CD8-positive, alpha-beta memory T cell (primary cell): Measurements from ENCODE around the gene RPL19. TPM values are rescaled to one million over a fixed set of nuclear protein-coding genes. Genes with fewer than 3 reads are reported as not detected.
"Not testable (repeated sequence)": the region's sequence is repeated elsewhere in the genome, so short reads cannot be mapped to it uniquely, and the experiment has no call there.

Experiments
- CTCF ChIA-PET: fragments of 350-600 bp; sonication (Branson Sonifier 250); formaldehyde crosslinking; loops from one replicate; lab custom pipeline; 2021; ENCODE audit warnings: antibody characterized with exemption; lab: Charles Lee
- POLR2A ChIA-PET: fragments of 350-600 bp; sonication (Branson Sonifier 250); formaldehyde crosslinking; loops from one replicate; lab custom pipeline; 2021; ENCODE audit warnings: antibody characterized with exemption; lab: Charles Lee
- DNase-seq, 5 donors: peaks; one replicate each; pipeline versions ENCODE4 v3.0.0 to v3.0.0-alpha.2; 2020 to 2022; ENCODE audit warnings: mixed read lengths in 1 of 5
- H3K27ac ChIP-seq: one replicate; pipeline ENCODE4 v1.7.0; 2013; ENCODE audit warnings: low read depth, mild to moderate bottlenecking, low read length, moderate library complexity
- H3K27me3 ChIP-seq: 2 replicates; pipeline ENCODE4 v1.7.0; 2013; ENCODE audit warnings: low read length, mild to moderate bottlenecking; ENCODE audit not compliant: insufficient read depth, poor library complexity, severe bottlenecking
- H3K36me3 ChIP-seq: 2 replicates; pipeline ENCODE4 v1.7.0; 2013; ENCODE audit warnings: mild to moderate bottlenecking, low read length, moderate library complexity; ENCODE audit not compliant: insufficient read depth
- H3K4me1 ChIP-seq: 2 replicates; pipeline ENCODE4 v1.7.0; 2013; ENCODE audit warnings: mild to moderate bottlenecking, low read length, moderate library complexity; ENCODE audit not compliant: insufficient read depth
- H3K4me3 ChIP-seq: 2 replicates; pipeline ENCODE4 v1.7.0; 2013; ENCODE audit warnings: mild to moderate bottlenecking, low read length
- H3K9me3 ChIP-seq: 2 replicates; pipeline ENCODE4 v1.7.0; 2013; ENCODE audit warnings: mild to moderate bottlenecking, low read length
- H3K27ac Mint-ChIP-seq, 8 donors: one replicate each; pipeline ENCODE4 v1.8.0; 2020 to 2021; ENCODE audit warnings: mixed read lengths in 8 of 8, mild to moderate bottlenecking in 6 of 8, inconsistent platforms in 3 of 8, moderate library complexity in 3 of 8
- H3K27me3 Mint-ChIP-seq, 2 donors: one replicate each; pipeline ENCODE4 v1.8.0; 2020 to 2021; ENCODE audit warnings: mixed read lengths in 2 of 2, mild to moderate bottlenecking in 1 of 2, moderate library complexity in 1 of 2
- H3K36me3 Mint-ChIP-seq, 3 donors: one replicate each; pipeline ENCODE4 v1.8.0; 2020 to 2021; ENCODE audit warnings: mixed read lengths in 3 of 3, inconsistent platforms in 1 of 3, mild to moderate bottlenecking in 1 of 3
- H3K4me1 Mint-ChIP-seq, 3 donors: one replicate each; pipeline ENCODE4 v1.8.0; 2020 to 2021; ENCODE audit warnings: mixed read lengths in 3 of 3, inconsistent platforms in 1 of 3, mild to moderate bottlenecking in 1 of 3
- H3K4me3 Mint-ChIP-seq, 7 donors: one replicate each; pipeline ENCODE4 v1.8.0; 2020 to 2021; ENCODE audit warnings: mixed read lengths in 7 of 7, mild to moderate bottlenecking in 6 of 7, moderate library complexity in 4 of 7, inconsistent platforms in 2 of 7
- H3K9me3 Mint-ChIP-seq, 5 donors: one replicate each; pipeline ENCODE4 v1.8.0; 2020 to 2022; ENCODE audit warnings: mixed read lengths in 5 of 5, mild to moderate bottlenecking in 3 of 5, moderate library complexity in 2 of 5, inconsistent platforms in 1 of 5
- polyA plus RNA-seq: library from polyadenylated mRNA; unstranded; fragments of 300-500 nt; fragmentation: Illumina TruSeq; gene quantifications from one replicate; pipeline ENCODE4 v1.2.3, GENCODE V29; 2021
- total RNA-seq, 2 experiments: library from RNA; stranded (reverse); gene quantifications; one replicate each; pipeline ENCODE4 v1.2.3, GENCODE V29; 2021

Gene RPL19
- total and polyA plus RNA-seq, 3 experiments from 2014 or later: 2,939 to 3,093 (median 3,043) TPM

GRCh38 chr17:39166437-39167335 lies 33.4 kb upstream of the RPL19 start:
- DNase-seq: no peak
- H3K4me3 ChIP-seq: no peak overlapping the region
- H3K4me1 ChIP-seq: peaks cover 16% of the 10 kb centered on the region
- H3K9me3 ChIP-seq: no peaks in the 10 kb centered on the region
- POLR2A ChIA-PET: interaction anchor here (0.6 to 2.7 kb wide), 4 partner anchors 10 to 29 kb away, joined by 3 to 12 read pairs (median 3); no protein-coding TSS in a partner anchor
- Mint-ChIP-seq H3K4me1 (peaks cover 31 to 41% (median 32%) of the 10 kb centered on the region in 3 donors), H3K4me3 (peak overlapping the region; percentile 2 to 94 (median 57)), H3K27me3 (peaks cover 0 to 3% of the 10 kb centered on the region in 2 donors), H3K9me3 (no peaks in the 10 kb centered on the region), H3K27ac (peak overlapping the region in 3 of 8 donors; percentile 0 to 66 (median 14)), H3K36me3 (peaks cover 0 to 5% (median 0%) of the 10 kb centered on the region in 3 donors)
- no peaks in the 10 kb centered on the region for H3K36me3 ChIP-seq
- H3K27ac ChIP-seq: no peak overlapping the region
- no peaks in the 10 kb centered on the region for H3K27me3 ChIP-seq
- CTCF ChIA-PET: interaction anchor here (0.7 to 8.5 kb wide), 7 partner anchors 8 to 183 kb away, joined by 3 to 121 read pairs (median 4); partner anchors contain the start of gene PLXDC1

DNA sequence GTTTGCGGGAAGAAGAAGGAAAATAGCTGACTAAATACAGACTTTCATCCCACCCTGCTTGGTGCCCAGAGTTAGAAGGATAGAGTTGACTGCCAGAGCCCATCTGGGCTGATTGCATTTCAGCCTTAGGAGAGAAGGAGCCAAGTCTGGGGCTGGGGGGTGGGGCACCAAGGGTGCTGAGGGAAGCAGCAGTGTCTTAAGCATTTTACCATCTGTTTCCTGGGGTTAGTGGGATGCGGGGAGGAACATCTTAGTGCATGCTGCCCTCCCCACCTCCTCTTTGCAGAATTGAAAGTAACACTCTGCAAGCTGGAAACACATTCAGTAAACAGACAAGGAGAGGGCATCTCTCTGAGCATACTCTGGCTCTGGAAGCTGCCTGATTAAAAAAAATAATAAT lies 32.6 kb upstream of the RPL19 start:
- Mint-ChIP-seq H3K27me3 (peaks cover 1 to 3% of the 10 kb centered on the region in 2 donors), H3K4me1 (peaks cover 31 to 47% (median 38%) of the 10 kb centered on the region in 3 donors), H3K36me3 (peaks cover 0 to 5% (median 0%) of the 10 kb centered on the region in 3 donors), H3K27ac (peak overlapping the region in 3 of 8 donors; percentile 0 to 66 (median 14)), H3K4me3 (peak overlapping the region in 6 of 7 donors; percentile 5 to 78 (median 44)), H3K9me3 (no peaks in the 10 kb centered on the region)
- POLR2A ChIA-PET: interaction anchor here (0.6 to 2.7 kb wide), 4 partner anchors 11 to 168 kb away, joined by 3 to 12 read pairs (median 4); no protein-coding TSS in a partner anchor
- no peaks in the 10 kb centered on the region for H3K9me3 ChIP-seq
- no peak overlapping the region for H3K27ac ChIP-seq
- H3K4me3 ChIP-seq: no peak overlapping the region
- DNase-seq: peak in 1 of 5 donors; percentile 23
- H3K4me1 ChIP-seq: peaks cover 16% of the 10 kb centered on the region
- H3K27me3 ChIP-seq: no peaks in the 10 kb centered on the region
- no peaks in the 10 kb centered on the region for H3K36me3 ChIP-seq
- CTCF ChIA-PET: interaction anchor here (1.4 to 8.5 kb wide), 4 partner anchors 7 to 184 kb away, joined by 3 to 121 read pairs (median 64); partner anchors contain the start of gene PLXDC1

DNA sequence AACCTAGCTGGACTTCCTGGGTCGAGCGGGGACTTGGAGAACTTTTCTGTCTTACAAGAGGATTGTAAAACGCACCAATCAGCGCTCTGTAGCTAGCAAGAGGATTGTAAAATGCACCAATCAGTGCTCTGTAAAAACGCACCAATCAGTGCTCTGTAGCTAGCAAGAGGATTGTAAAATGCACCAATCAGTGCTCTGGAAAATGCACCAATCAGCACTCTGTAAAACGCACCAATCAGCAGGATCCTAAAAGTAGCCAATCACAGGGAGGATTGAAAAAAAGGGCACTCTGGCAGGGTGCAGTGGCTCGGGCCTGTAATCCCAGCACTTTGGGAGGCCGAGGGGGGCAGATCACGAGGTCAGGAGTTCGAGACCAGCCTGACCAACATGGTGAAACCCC lies 31.6 kb upstream of the RPL19 start:
- H3K4me1 ChIP-seq: peaks cover 16% of the 10 kb centered on the region
- Mint-ChIP-seq H3K4me1 (peaks cover 31 to 56% (median 40%) of the 10 kb centered on the region in 3 donors), H3K27ac (peak overlapping the region in 1 of 8 donors; percentile 33)
- POLR2A ChIA-PET: interaction anchor here (0.5 to 2.7 kb wide), 2 partner anchors 15 to 267 kb away, joined by 5 to 12 read pairs; no protein-coding TSS in a partner anchor
- H3K36me3 Mint-ChIP-seq, H3K4me3 Mint-ChIP-seq, DNase-seq, H3K9me3 ChIP-seq, H3K9me3 Mint-ChIP-seq, H3K36me3 ChIP-seq, H3K27me3 Mint-ChIP-seq, H3K27ac ChIP-seq, H3K4me3 ChIP-seq, H3K27me3 ChIP-seq: not testable (repeated sequence)
- CTCF ChIA-PET: interaction anchor here (0.7 to 8.5 kb wide), 5 partner anchors 16 to 281 kb away, joined by 3 to 121 read pairs (median 4); partner anchors contain the start of gene PLXDC1

GRCh38 chr17:39169101-39169500 lies 31.0 kb upstream of the RPL19 start:
- POLR2A ChIA-PET: interaction anchor here (0.5 to 0.6 kb wide), 2 partner anchors 27 to 267 kb away, joined by 3 to 5 read pairs; no protein-coding TSS in a partner anchor

DNA sequence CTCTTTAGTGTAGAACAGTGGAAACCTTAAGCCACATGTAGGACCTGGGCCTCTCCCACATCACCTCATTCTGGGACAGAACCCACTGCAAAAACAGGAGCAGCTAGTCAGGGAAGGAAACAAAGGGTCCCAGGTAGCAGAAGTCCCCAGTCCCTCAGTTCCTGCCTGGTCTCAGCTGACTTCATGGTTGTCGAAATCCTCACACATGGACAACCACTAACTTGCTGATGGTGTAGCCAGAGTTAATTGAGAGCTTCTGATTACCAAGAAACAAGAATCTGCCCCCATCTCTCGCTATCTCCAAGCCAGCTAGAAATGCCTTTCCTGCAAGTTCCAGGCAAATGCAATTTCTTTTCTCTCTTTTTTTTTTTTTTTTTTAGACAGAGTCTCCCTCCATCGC lies 30.6 kb upstream of the RPL19 start:
- no peaks in the 10 kb centered on the region for H3K9me3 ChIP-seq
- no peak for DNase-seq
- ChIA-PET POLR2A (interaction anchor here (0.6 kb wide), 1 partner anchor 26 kb away, joined by 3 read pairs; no protein-coding TSS in a partner anchor), CTCF (interaction anchor here (1.1 to 8.5 kb wide), 4 partner anchors 16 to 186 kb away, joined by 3 to 121 read pairs (median 58); partner anchors contain the start of gene PLXDC1)
- H3K4me3 Mint-ChIP-seq: peak overlapping the region in 1 of 7 donors; percentile 30
- peaks cover 3 to 5% of the 10 kb centered on the region in 2 donors for H3K27me3 Mint-ChIP-seq
- H3K4me1 ChIP-seq: peaks cover 17% of the 10 kb centered on the region
- H3K4me1 Mint-ChIP-seq: peaks cover 29 to 53% (median 40%) of the 10 kb centered on the region in 3 donors
- H3K27me3 ChIP-seq: no peaks in the 10 kb centered on the region
- no peak overlapping the region for H3K27ac ChIP-seq
- H3K36me3 ChIP-seq: no peaks in the 10 kb centered on the region
- H3K9me3 Mint-ChIP-seq: no peaks in the 10 kb centered on the region
- no peak overlapping the region for H3K4me3 ChIP-seq
- no peak overlapping the region for H3K27ac Mint-ChIP-seq
- H3K36me3 Mint-ChIP-seq: peaks cover 0 to 5% (median 0%) of the 10 kb centered on the region in 3 donors

More at GRCh38 chr17:39169101-39169500, 31.0 kb upstream of the RPL19 start:
- H3K27me3 ChIP-seq: no peaks in the 10 kb centered on the region
- Mint-ChIP-seq H3K27me3 (peaks cover 3 to 5% of the 10 kb centered on the region in 2 donors), H3K9me3 (no peaks in the 10 kb centered on the region), H3K4me1 (peaks cover 31 to 57% (median 42%) of the 10 kb centered on the region in 3 donors), H3K4me3 (peak overlapping the region in 1 of 7 donors; percentile 30), H3K27ac (peak overlapping the region in 1 of 8 donors; percentile 48), H3K36me3 (peaks cover 0 to 5% (median 0%) of the 10 kb centered on the region in 3 donors)
- no peak for DNase-seq
- peaks cover 16% of the 10 kb centered on the region for H3K4me1 ChIP-seq
- H3K27ac ChIP-seq: no peak overlapping the region
- H3K36me3 ChIP-seq: no peaks in the 10 kb centered on the region
- CTCF ChIA-PET: interaction anchor here (1.1 to 8.5 kb wide), 3 partner anchors 16 to 186 kb away, joined by 3 to 121 read pairs (median 110); partner anchors contain the start of gene PLXDC1
- H3K9me3 ChIP-seq: no peaks in the 10 kb centered on the region
- no peak overlapping the region for H3K4me3 ChIP-seq

GRCh38 chr17:39170109-39170508 lies 30.0 kb upstream of the RPL19 start:
- no peak for DNase-seq
- ChIA-PET POLR2A (interaction anchor here (0.6 kb wide), 1 partner anchor 45 kb away, joined by 5 read pairs; no protein-coding TSS in a partner anchor), CTCF (interaction anchor here (1.2 to 8.0 kb wide), 2 partner anchors 17 to 187 kb away, joined by 5 to 110 read pairs; no protein-coding TSS in a partner anchor)
- Histone ChIP-seq H3K9me3 (no peaks in the 10 kb centered on the region), H3K27ac (no peak overlapping the region), H3K4me3 (no peak overlapping the region), H3K36me3 (no peaks in the 10 kb centered on the region), H3K4me1 (peaks cover 21% of the 10 kb centered on the region), H3K27me3 (no peaks in the 10 kb centered on the region)
- Mint-ChIP-seq H3K36me3 (peaks cover 0 to 3% (median 0%) of the 10 kb centered on the region in 3 donors), H3K4me1 (peaks cover 30 to 53% (median 40%) of the 10 kb centered on the region in 3 donors), H3K27me3 (peaks cover 3 to 5% of the 10 kb centered on the region in 2 donors), H3K4me3 (no peak overlapping the region), H3K9me3 (no peaks in the 10 kb centered on the region), H3K27ac (peak overlapping the region in 1 of 8 donors; percentile 9)

- H3K27ac ChIP-seq: no peak overlapping the region
Observed at GRCh38 chr17:39170558-39170957, 29.5 kb upstream of the RPL19 start.

More at GRCh38 chr17:39170558-39170957, 29.5 kb upstream of the RPL19 start:
- Histone ChIP-seq H3K36me3 (no peaks in the 10 kb centered on the region), H3K4me1 (peaks cover 21% of the 10 kb centered on the region), H3K9me3 (no peaks in the 10 kb centered on the region), H3K27me3 (no peaks in the 10 kb centered on the region), H3K4me3 (no peak overlapping the region)
- no peak overlapping the region for H3K27ac Mint-ChIP-seq
- H3K27me3 Mint-ChIP-seq: peaks cover 3 to 5% of the 10 kb centered on the region in 2 donors
- DNase-seq: no peak
- no peaks in the 10 kb centered on the region for H3K9me3 Mint-ChIP-seq
- no peak overlapping the region for H3K4me3 Mint-ChIP-seq
- POLR2A ChIA-PET: interaction anchor here (0.6 kb wide), 1 partner anchor 45 kb away, joined by 5 read pairs; no protein-coding TSS in a partner anchor
- peaks cover 0 to 5% (median 0%) of the 10 kb centered on the region in 3 donors for H3K36me3 Mint-ChIP-seq
- H3K4me1 Mint-ChIP-seq: peaks cover 31 to 52% (median 39%) of the 10 kb centered on the region in 3 donors
- CTCF ChIA-PET: interaction anchor here (1.2 to 8.0 kb wide), 3 partner anchors 17 to 187 kb away, joined by 5 to 110 read pairs (median 9); no protein-coding TSS in a partner anchor
